GM19099 (cell line): Measurements from ENCODE around the gene PXYLP1.

Experiments
- POLR2A ChIP-seq: IDR thresholded peaks from 3 replicates; pipeline ENCODE4 v1.6.1; 2011; ENCODE audit warnings: low read depth; ENCODE audit not compliant: insufficient read length; ENCODE audit errors: extremely low read depth

Gene PXYLP1

GRCh38 chr3:141330718-141331376 lies 99.2 kb downstream of the PXYLP1 start:
- no peak for TF ChIP-seq POLR2A

GRCh38 chr3:141331377-141332318 lies 100.0 kb downstream of the PXYLP1 start:
- TF ChIP-seq POLR2A = no peak

DNA sequence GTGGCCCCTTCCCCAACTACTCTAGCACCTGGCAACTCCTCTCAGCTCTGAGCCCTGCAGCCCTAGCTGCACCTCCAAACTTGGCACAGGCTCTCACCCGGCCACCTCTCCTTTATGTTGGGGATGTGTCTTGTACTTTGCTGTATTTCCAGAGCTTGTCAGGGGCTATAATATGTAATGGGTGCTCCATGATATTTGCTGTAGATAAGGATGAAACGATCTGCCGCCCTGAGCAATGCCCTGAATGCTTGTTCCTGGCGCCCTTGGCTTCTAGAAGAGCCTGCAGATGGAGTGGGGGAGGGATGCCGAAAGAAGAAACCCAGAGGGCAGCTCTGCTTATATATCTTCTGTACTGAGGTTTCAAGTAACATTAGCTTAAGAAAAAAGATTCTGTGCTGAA lies 100.8 kb downstream of the PXYLP1 start:
- TF ChIP-seq POLR2A = no peak

GRCh38 chr3:141333836-141334626 lies 102.4 kb downstream of the PXYLP1 start:
- TF ChIP-seq POLR2A = no peak

DNA sequence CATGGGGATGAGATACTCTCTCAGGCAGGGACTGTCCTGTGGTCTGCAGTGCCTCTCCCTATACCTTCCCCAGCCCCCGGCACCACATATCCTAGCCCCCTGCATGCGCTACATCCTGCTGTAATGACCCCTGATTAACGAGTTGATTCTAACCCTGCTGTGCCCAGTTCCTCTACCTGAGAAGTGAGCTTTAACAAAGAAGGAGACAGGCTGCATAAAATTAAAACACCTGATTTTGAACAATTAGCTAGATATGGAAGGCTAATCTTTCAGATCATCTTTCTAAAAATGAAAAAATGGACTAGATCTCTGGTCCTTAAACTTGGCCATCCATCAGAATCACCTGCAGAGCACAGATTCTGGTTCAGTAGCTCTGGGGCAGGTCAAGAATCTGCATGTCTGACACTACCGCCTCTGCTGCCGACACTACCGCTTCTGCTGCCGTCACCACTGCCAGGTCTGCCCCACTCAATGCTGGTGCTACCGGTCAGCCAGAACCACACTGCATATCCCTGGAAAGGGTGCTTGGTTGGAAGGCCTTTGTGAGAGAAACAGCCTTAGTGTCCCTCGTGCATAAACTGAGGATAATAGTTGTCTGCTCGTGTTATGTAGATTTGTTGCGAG lies 103.1 kb downstream of the PXYLP1 start:
- no peak for TF ChIP-seq POLR2A

DNA sequence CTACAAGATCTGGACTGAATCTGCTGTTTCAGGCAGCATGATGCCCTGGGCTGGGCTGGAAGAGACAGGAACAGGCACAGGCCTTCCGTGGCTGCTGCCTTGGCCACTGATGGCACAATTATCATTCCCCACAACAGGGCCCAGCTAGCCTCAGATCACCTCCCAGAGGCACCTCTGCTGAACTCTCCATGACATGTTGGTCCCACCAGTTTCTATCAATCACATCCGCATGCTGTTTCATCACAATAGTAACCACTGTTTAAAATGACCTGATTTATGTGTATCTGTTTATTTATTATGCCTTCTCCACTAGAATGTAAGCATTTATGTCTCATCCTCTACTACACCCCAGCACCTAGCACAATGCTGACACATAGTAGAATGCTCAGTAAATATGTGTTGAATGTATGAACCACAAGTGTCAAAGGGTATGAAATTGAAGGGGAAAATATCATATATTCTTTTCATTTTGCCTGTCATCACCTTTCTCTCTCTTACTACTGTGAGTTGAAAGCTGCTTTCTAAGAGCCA lies 104.0 kb downstream of the PXYLP1 start:
- TF ChIP-seq POLR2A = no peak

- peak; percentile 34 for TF ChIP-seq POLR2A
These were observed 105.3 kb downstream of the PXYLP1 start for GRCh38 chr3:141336672-141337522.

GRCh38 chr3:141337523-141337854 lies 105.9 kb downstream of the PXYLP1 start:
- no peak for TF ChIP-seq POLR2A

- no peak for TF ChIP-seq POLR2A
These were observed 106.4 kb downstream of the PXYLP1 start for GRCh38 chr3:141337991-141338390.

DNA sequence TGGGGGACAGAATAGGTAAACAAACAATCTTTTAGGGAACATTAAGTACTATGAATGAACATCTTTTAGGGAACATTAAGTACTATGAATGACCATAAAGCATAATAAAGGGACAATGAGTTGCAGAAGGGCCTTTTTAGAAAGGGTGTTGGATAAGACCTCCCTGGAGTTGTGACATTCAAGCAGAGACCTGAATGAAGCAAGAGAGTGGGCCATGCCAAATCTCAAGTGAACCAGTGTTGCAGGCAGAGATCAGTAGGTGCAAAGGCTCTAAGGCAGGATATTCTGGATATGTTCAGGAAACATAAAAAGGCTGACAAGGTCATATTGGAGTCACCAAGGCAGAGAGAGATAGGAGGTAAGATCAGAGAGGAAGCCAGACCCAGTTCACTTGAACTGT lies 107.3 kb downstream of the PXYLP1 start:
- no peak for TF ChIP-seq POLR2A

DNA sequence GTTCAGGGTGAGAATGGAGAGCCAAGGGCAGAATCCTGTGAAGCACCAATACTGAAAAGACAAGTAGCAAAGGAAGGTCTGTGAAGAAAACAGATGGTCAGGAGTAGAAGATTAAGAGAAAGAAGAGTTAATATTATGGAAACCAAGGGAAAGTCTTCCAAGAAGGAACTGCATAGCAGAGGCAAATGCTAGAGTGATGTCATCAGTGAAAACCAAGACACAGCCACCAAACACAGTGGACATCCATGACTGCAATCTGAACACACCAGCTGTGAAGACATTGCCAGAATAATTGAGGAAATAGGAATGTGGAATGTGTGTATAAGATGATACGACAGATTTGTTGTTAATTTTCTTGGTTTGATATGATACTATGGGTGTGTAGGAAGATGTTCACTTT lies 109.9 kb downstream of the PXYLP1 start:
- no peak for TF ChIP-seq POLR2A

DNA sequence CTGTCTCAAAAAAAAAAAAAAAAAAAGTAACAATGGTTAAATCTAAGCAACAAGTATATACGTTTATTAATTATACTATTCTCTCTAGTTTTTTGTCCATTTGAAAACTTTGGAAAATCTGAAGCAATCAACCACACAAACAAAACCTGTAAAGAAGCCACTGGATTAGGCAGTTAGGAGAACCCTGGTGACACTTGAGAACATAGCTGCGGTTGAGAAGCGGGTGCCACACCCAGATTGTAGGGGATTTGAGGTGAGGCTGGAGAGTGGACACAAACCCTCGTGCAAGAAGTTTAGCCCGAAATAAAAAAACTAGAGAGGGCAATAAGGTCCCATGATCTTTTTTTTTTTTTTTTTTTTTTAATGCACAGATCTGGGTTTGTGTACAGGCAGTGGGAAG lies 110.8 kb downstream of the PXYLP1 start:
- no peak for TF ChIP-seq POLR2A

- TF ChIP-seq POLR2A = no peak
These were observed 111.5 kb downstream of the PXYLP1 start for GRCh38 chr3:141343077-141343476.

DNA sequence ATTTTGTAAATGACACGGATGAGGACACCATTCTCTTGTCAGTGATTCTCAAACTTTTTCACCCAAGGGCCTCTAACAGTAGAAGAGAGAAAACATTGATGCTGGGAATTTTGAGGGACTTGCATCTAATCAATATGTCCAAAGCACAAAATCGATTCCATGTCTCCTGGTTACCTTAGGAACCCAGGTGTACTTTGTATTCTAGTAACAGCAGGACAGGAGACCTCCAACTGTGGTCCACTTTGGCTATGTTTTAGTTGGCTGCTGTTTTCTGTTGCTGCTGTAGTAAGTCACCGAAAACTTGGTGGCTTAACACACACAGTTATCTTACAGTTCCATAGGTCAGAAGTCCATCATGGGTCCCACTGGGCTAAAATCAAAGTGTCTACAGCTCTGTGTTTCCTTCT lies 112.2 kb downstream of the PXYLP1 start:
- no peak for TF ChIP-seq POLR2A
